Iris pigment epithelial cell (primary cell): ENCODE results near the gene FAM161A.

Source experiments
- DNase-seq: peaks from one replicate; pipeline ENCODE4 v3.0.0-alpha.2; 2011; ENCODE audit warnings: low read depth

Gene FAM161A

DNA sequence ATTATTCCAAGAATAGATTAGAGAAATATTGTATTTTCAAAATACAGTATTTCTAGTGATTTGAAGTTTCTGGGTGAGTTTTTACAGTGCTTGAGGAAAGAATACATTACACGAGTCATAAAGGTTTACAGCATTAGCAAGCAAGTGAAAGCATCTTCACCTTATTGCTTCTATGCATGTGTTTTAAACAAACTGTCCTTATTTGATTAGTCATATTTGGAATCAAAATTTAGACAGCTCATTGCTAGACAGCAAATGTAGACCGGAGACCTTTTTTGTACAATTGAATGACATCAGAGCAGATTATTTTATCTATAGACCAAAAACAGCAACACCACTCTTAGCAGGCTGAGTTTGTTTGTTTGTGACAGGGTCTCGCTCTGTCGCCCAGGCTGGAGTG lies 69.2 kb downstream of the FAM161A start:
- no peak for DNase-seq

DNA sequence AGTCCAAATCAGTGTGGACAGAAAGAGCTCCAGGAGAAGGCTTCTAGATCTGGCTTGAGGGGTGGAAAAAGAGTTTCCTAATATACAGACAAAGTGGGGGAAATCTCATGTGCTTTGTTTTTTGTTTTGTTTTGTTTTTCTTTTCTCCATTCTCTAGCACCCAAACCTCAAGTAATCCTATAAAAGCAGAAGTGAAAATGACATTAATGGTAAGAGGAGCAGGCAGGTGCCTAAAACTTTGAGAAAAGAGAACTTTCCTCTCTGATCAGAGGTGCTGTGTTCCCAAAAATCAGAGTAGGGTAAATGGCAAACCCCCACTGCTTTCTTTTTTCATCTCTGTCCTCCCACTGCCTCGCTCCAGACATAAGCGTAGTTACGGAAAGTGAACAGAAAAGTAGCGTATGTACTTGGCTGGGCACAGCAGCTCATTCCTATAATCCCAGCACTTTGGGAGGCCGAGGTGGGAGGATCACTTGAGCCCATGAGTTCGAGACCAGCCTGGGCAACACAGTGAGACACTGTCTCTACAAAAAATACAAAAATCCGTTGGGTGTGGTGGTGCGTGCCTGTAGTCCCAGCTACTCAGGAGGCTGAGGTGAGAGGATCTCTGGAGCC lies 77.8 kb downstream of the FAM161A start:
- DNase-seq = no peak
